ENCODE measurements around the gene DUSP2. TPM values are rescaled to one million over a fixed set of nuclear protein-coding genes. Genes with fewer than 3 reads are reported as not detected.

Gene DUSP2
- total and polyA plus RNA-seq, 9 of the 15 experiments (the other 6 are each of a cell fraction or from before 2014, with no cell fraction given), result 0.04 to 0.18 TPM; not detected in 7

GRCh38 chr2:96138179-96139145 is 6.8 kb downstream of the DUSP2 start, which contains the start of gene ASTL (continued):
- TF ChIP-seq ARID4B (CRISPR knock-in tag; IDR thresholded peaks at IDR 0.05), result no peak
- no peak for TF ChIP-seq ZNF707 (CRISPR knock-in tag; conservative IDR thresholded peaks at IDR 0.05)
- TF ChIP-seq SMC3 (conservative IDR thresholded peaks at IDR 0.05; ENCODE audit: insufficient read depth, low read depth, low read length), result peak; percentile 86
- peak; percentile 90 for TF ChIP-seq RAD21 (CRISPR knock-in tag; conservative IDR thresholded peaks at IDR 0.05 in 1 of 2, IDR thresholded peaks at IDR 0.05 in 1 of 2)
- 0 out of 4 replicates have a peak, but pooled peaks of 1 of the 2 experiments have one; percentile 36 for TF ChIP-seq MAZ (CRISPR knock-in tag; conservative IDR thresholded peaks at IDR 0.05 in 1 of 2, IDR thresholded peaks at IDR 0.05 in 1 of 2)
- TF ChIP-seq ZNF134 (CRISPR knock-in tag; conservative IDR thresholded peaks at IDR 0.05), result no peak
- TF ChIP-seq RB1 (IDR thresholded peaks at IDR 0.05; ENCODE audit: low read depth), result peak; percentile 57; the same call in 1 of the 2 replicates

Data from K562 (cell line).